HEK293 (cell line): Measurements from ENCODE around the gene TNFRSF9.

Experiments
- CTCF ChIA-PET: fragments of 350-600 bp; formaldehyde crosslinking; extraction: SDS; loops from one replicate; lab custom pipeline; 2021; ENCODE audit warnings: antibody characterized with exemption; lab: Yijun Ruan, JAX
- POLR2A ChIA-PET: fragments of 300-600 bp; formaldehyde crosslinking; extraction: SDS; loops from one replicate; lab custom pipeline; 2020; ENCODE audit warnings: antibody characterized with exemption, inconsistent platforms; lab: Yijun Ruan, JAX
- H3K27ac ChIP-seq: fragments of 200-500 bp; sonication (Bioruptor generic); 2 replicates; pipeline ENCODE4 v1.5.1; 2014; ENCODE audit warnings: low read depth, low read length, control low read depth, inconsistent platforms; ENCODE audit errors: extremely low read depth
- H3K36me3 ChIP-seq, 2 experiments: fragments of 200-500 bp in 1 of 2; sonication (Bioruptor generic) in 1 of 2; 1 replicate in 1 of 2; 2 replicates in 1 of 2; pipeline ENCODE4 v1.5.1; 2014 to 2017; ENCODE audit warnings: inconsistent platforms in 2 of 2, low read length in 2 of 2; ENCODE audit not compliant: control insufficient read depth in 2 of 2, insufficient read depth in 1 of 2
- H3K4me1 ChIP-seq: fragments of 200-500 bp; sonication (Bioruptor generic); 2 replicates; pipeline ENCODE4 v1.5.1; 2014; ENCODE audit warnings: mild to moderate bottlenecking, low read length, inconsistent platforms; ENCODE audit not compliant: control insufficient read depth, insufficient read depth
- H3K4me3 ChIP-seq: 2 replicates; pipeline ENCODE4 v1.5.1; 2011; ENCODE audit warnings: low read depth, mild to moderate bottlenecking, control low read depth, low read length, moderate library complexity
- H3K9me3 ChIP-seq: fragments of 200-500 bp; sonication (Bioruptor generic); 2 replicates; pipeline ENCODE4 v1.5.1; 2014; ENCODE audit warnings: low read depth, low read length, inconsistent platforms; ENCODE audit not compliant: control insufficient read depth, insufficient read depth
- KLF16 ChIP-seq: fragments of 450-650 bp; formaldehyde crosslinking; IDR thresholded peaks from 2 replicates; pipeline ENCODE4 v1.5.1; 2017; ENCODE audit warnings: missing biosample characterization, missing genetic modification characterization
- SCRT2 ChIP-seq: fragments of 450-650 bp; formaldehyde crosslinking; IDR thresholded peaks from 2 replicates; pipeline ENCODE4 v1.5.1; 2016; ENCODE audit warnings: missing biosample characterization, missing genetic modification characterization
- SP3 ChIP-seq: fragments of 450-650 bp; formaldehyde crosslinking; IDR thresholded peaks from 2 replicates; pipeline ENCODE4 v1.5.1; 2016; ENCODE audit warnings: missing biosample characterization, missing genetic modification characterization
- WT1 ChIP-seq: fragments of 450-650 bp; formaldehyde crosslinking; IDR thresholded peaks from 2 replicates; pipeline ENCODE4 v1.5.1; 2016; ENCODE audit warnings: missing biosample characterization, missing genetic modification characterization
- ZNF114 ChIP-seq: fragments of 450-650 bp; formaldehyde crosslinking; IDR thresholded peaks from 2 replicates; pipeline ENCODE4 v1.5.0; 2017; ENCODE audit warnings: missing biosample characterization, missing genetic modification characterization
- ZNF184 ChIP-seq: fragments of 450-650 bp; IDR thresholded peaks from 2 replicates; pipeline ENCODE4 v1.5.1; 2018; ENCODE audit warnings: missing biosample characterization, mild to moderate bottlenecking, missing genetic modification characterization
- ZNF341 ChIP-seq: fragments of 450-650 bp; formaldehyde crosslinking; IDR thresholded peaks from 2 replicates; pipeline ENCODE4; 2016; ENCODE audit warnings: low read depth, missing biosample characterization, missing genetic modification characterization
- ZNF37A ChIP-seq: fragments of 450-650 bp; IDR thresholded peaks from 2 replicates; pipeline ENCODE4 v1.5.1; 2018; ENCODE audit warnings: missing biosample characterization, missing genetic modification characterization
- ZNF391 ChIP-seq: fragments of 450-650 bp; formaldehyde crosslinking; IDR thresholded peaks from 2 replicates; pipeline ENCODE4 v1.5.1; 2016; ENCODE audit warnings: low read depth, missing biosample characterization, missing genetic modification characterization, borderline replicate concordance
- ZNF510 ChIP-seq: fragments of 450-650 bp; formaldehyde crosslinking; IDR thresholded peaks from 2 replicates; pipeline ENCODE4 v1.5.1; 2018; ENCODE audit warnings: mild to moderate bottlenecking, missing genetic modification characterization, missing biosample characterization; ENCODE audit not compliant: insufficient replicate concordance
- ZNF514 ChIP-seq: fragments of 450-650 bp; formaldehyde crosslinking; IDR thresholded peaks from 2 replicates; pipeline ENCODE4 v1.5.1; 2016; ENCODE audit warnings: missing biosample characterization, missing genetic modification characterization
- ZNF585B ChIP-seq: fragments of 450-650 bp; formaldehyde crosslinking; IDR thresholded peaks from 2 replicates; pipeline ENCODE4 v1.5.1; 2016; ENCODE audit warnings: missing biosample characterization, missing genetic modification characterization
- ZNF624 ChIP-seq: fragments of 450-650 bp; formaldehyde crosslinking; IDR thresholded peaks from 2 replicates; pipeline ENCODE4 v1.5.1; 2017; ENCODE audit warnings: missing biosample characterization, missing genetic modification characterization
- ZNF701 ChIP-seq: fragments of 450-650 bp; formaldehyde crosslinking; IDR thresholded peaks from 2 replicates; pipeline ENCODE4 v1.5.1; 2016; ENCODE audit warnings: missing biosample characterization, missing genetic modification characterization
- ZNF792 ChIP-seq: fragments of 450-650 bp; formaldehyde crosslinking; IDR thresholded peaks from 2 replicates; pipeline ENCODE4 v1.5.1; 2016; ENCODE audit warnings: missing biosample characterization, missing genetic modification characterization
- TF ChIP-seq, protein P1 (sequence below): fragments of 450-650 bp; formaldehyde crosslinking; IDR thresholded peaks from 2 replicates; pipeline ENCODE4 v1.5.1; 2016; ENCODE audit warnings: missing biosample characterization, missing genetic modification characterization
- TF ChIP-seq, protein P2 (sequence below): fragments of 450-650 bp; formaldehyde crosslinking; IDR thresholded peaks from 2 replicates; pipeline ENCODE4 v1.5.1; 2017; ENCODE audit warnings: missing biosample characterization, missing genetic modification characterization
- TF ChIP-seq, protein P3 (sequence below): fragments of 450-650 bp; formaldehyde crosslinking; IDR thresholded peaks from 2 replicates; pipeline ENCODE4 v1.5.1; 2016; ENCODE audit warnings: missing biosample characterization, missing genetic modification characterization
- TF ChIP-seq, protein P4 (sequence below): fragments of 450-650 bp; formaldehyde crosslinking; IDR thresholded peaks from 2 replicates; pipeline ENCODE4 v1.5.0; 2017; ENCODE audit warnings: missing biosample characterization, missing genetic modification characterization, borderline replicate concordance
- TF ChIP-seq, protein P5 (sequence below): fragments of 450-650 bp; formaldehyde crosslinking; IDR thresholded peaks from 2 replicates; pipeline ENCODE4 v1.5.1; 2016; ENCODE audit warnings: missing biosample characterization, missing genetic modification characterization

Gene TNFRSF9

DNA sequence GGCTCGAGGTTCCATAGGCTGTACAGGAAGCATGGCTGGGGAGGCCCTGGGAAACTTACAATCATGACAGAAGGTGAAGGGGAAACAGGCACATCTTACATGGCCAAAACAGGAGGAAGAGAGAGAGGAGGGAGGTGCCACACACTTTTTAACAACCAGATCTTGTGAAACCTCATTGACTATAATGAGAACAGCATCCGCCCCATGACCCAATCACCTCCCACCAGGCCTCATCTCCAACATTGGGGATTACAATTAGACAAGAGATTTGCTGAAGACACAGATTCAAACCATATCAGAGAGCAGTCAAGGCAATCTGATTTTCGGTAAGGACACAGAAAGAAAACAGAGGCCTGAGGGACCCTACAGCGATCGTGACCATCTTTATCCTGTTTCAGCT, 41.7 kb downstream of the TNFRSF9 start:
- ChIA-PET CTCF (interaction anchor here (0.8 to 3.3 kb wide), 2 partner anchors 91 to 231 kb away, joined by 4 to 10 read pairs; no protein-coding TSS in a partner anchor), POLR2A (no interaction called here)
- no peak overlapping the region for H3K4me3 ChIP-seq
- H3K27ac ChIP-seq: no peak overlapping the region
- TF ChIP-seq ZNF624 (tag by site-specific recombination) (no peak), ZNF341 (tag by site-specific recombination) (peak; percentile 26; the same call in 1 of the 2 replicates), WT1 (tag by site-specific recombination) (no peak)
- TF ChIP-seq, protein P1, sequence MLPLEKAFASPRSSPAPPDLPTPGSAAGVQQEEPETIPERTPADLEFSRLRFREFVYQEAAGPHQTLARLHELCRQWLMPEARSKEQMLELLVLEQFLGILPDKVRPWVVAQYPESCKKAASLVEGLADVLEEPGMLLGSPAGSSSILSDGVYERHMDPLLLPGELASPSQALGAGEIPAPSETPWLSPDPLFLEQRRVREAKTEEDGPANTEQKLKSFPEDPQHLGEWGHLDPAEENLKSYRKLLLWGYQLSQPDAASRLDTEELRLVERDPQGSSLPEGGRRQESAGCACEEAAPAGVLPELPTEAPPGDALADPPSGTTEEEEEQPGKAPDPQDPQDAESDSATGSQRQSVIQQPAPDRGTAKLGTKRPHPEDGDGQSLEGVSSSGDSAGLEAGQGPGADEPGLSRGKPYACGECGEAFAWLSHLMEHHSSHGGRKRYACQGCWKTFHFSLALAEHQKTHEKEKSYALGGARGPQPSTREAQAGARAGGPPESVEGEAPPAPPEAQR (tag by site-specific recombination): no peak
- no peaks in the 10 kb centered on the region for H3K9me3 ChIP-seq
- no peaks in the 10 kb centered on the region for H3K36me3 ChIP-seq
- H3K4me1 ChIP-seq: no peaks in the 10 kb centered on the region

DNA sequence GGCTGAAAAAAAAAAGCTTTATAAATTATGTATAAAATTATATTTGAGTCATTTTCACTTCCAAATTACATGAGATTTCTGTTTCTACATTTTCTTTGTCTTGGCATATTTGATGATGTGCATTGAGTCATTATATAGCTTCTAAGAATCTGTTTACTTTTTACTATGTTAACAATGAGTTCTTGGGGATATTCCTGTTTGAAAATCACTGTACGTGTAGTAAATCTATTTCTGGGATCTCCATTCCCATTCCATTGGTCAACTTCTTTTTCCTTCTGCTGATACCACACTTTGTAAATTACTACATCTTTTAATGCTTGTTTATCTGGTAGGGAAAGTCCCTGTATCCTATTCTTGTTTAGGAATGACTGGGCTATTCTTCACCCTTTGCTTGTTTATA, 43.6 kb downstream of the TNFRSF9 start:
- CTCF ChIA-PET: interaction anchor here (0.7 to 1.0 kb wide), 2 partner anchors 89 to 230 kb away, joined by 3 to 4 read pairs; no protein-coding TSS in a partner anchor
- Histone ChIP-seq H3K36me3 (no peaks in the 10 kb centered on the region), H3K9me3 (no peaks in the 10 kb centered on the region), H3K4me3 (no peak overlapping the region), H3K27ac (no peak overlapping the region), H3K4me1 (no peaks in the 10 kb centered on the region)
- TF ChIP-seq ZNF184 (tag by site-specific recombination) (no peak), ZNF792 (tag by site-specific recombination) (no peak), ZNF585B (tag by site-specific recombination) (no peak), ZNF37A (tag by site-specific recombination) (no peak)
- POLR2A ChIA-PET: no interaction called here

DNA sequence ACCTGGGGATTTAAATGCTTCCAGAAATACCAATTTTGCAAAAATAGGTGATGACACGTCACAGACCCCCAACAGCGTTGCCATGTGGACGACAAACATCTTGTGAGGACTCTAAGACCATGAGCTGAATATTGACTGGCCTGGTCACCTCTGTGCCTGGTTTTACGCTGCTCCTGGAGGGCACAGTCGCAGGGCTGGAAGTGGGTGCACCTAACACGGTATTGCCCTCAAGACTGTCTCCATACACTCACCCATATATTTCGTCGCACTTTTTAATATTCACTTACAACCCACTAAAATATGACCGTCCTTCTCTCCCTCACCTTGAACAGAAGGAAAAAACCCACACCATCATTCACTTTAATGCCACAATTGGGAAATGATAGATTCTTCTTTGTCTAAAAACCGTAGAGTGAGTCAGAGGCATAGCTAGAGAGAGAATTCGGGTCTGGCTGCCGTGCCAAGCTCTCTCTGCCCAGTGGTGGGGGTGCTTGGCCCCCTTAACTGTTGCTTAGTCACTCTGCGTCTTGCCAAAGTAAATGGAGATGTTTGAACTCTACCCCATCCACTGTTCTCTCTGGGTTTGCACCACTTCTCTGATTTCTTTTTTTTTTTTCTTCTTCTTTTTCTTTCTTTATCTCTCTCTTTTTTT, 47.0 kb downstream of the TNFRSF9 start:
- H3K4me1 ChIP-seq: no peaks in the 10 kb centered on the region
- H3K36me3 ChIP-seq: no peaks in the 10 kb centered on the region
- POLR2A ChIA-PET: no interaction called here
- CTCF ChIA-PET: interaction anchor here (1.3 kb wide), 1 partner anchor 85 kb away, joined by 5 read pairs; no protein-coding TSS in a partner anchor
- no peaks in the 10 kb centered on the region for H3K9me3 ChIP-seq
- H3K27ac ChIP-seq: no peak overlapping the region
- H3K4me3 ChIP-seq: no peak overlapping the region
- TF ChIP-seq KLF16 (tag by site-specific recombination): no peak
- TF ChIP-seq, protein P2, sequence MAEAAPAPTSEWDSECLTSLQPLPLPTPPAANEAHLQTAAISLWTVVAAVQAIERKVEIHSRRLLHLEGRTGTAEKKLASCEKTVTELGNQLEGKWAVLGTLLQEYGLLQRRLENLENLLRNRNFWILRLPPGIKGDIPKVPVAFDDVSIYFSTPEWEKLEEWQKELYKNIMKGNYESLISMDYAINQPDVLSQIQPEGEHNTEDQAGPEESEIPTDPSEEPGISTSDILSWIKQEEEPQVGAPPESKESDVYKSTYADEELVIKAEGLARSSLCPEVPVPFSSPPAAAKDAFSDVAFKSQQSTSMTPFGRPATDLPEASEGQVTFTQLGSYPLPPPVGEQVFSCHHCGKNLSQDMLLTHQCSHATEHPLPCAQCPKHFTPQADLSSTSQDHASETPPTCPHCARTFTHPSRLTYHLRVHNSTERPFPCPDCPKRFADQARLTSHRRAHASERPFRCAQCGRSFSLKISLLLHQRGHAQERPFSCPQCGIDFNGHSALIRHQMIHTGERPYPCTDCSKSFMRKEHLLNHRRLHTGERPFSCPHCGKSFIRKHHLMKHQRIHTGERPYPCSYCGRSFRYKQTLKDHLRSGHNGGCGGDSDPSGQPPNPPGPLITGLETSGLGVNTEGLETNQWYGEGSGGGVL (tag by site-specific recombination): no peak
- TF ChIP-seq ZNF514 (tag by site-specific recombination): no peak
- no peak for TF ChIP-seq ZNF510
- TF ChIP-seq, protein P3, sequence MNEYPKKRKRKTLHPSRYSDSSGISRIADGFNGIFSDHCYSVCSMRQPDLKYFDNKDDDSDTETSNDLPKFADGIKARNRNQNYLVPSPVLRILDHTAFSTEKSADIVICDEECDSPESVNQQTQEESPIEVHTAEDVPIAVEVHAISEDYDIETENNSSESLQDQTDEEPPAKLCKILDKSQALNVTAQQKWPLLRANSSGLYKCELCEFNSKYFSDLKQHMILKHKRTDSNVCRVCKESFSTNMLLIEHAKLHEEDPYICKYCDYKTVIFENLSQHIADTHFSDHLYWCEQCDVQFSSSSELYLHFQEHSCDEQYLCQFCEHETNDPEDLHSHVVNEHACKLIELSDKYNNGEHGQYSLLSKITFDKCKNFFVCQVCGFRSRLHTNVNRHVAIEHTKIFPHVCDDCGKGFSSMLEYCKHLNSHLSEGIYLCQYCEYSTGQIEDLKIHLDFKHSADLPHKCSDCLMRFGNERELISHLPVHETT: no peak
- no peak for TF ChIP-seq ZNF391
- no peak for TF ChIP-seq SP3 (tag by site-specific recombination)
- TF ChIP-seq ZNF701 (tag by site-specific recombination): no peak
- TF ChIP-seq ZNF114 (tag by site-specific recombination): no peak
- no peak for TF ChIP-seq SCRT2 (tag by site-specific recombination)
- TF ChIP-seq, protein P4, sequence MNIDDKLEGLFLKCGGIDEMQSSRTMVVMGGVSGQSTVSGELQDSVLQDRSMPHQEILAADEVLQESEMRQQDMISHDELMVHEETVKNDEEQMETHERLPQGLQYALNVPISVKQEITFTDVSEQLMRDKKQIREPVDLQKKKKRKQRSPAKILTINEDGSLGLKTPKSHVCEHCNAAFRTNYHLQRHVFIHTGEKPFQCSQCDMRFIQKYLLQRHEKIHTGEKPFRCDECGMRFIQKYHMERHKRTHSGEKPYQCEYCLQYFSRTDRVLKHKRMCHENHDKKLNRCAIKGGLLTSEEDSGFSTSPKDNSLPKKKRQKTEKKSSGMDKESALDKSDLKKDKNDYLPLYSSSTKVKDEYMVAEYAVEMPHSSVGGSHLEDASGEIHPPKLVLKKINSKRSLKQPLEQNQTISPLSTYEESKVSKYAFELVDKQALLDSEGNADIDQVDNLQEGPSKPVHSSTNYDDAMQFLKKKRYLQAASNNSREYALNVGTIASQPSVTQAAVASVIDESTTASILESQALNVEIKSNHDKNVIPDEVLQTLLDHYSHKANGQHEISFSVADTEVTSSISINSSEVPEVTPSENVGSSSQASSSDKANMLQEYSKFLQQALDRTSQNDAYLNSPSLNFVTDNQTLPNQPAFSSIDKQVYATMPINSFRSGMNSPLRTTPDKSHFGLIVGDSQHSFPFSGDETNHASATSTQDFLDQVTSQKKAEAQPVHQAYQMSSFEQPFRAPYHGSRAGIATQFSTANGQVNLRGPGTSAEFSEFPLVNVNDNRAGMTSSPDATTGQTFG (tag by site-specific recombination): no peak
- TF ChIP-seq, protein P5, sequence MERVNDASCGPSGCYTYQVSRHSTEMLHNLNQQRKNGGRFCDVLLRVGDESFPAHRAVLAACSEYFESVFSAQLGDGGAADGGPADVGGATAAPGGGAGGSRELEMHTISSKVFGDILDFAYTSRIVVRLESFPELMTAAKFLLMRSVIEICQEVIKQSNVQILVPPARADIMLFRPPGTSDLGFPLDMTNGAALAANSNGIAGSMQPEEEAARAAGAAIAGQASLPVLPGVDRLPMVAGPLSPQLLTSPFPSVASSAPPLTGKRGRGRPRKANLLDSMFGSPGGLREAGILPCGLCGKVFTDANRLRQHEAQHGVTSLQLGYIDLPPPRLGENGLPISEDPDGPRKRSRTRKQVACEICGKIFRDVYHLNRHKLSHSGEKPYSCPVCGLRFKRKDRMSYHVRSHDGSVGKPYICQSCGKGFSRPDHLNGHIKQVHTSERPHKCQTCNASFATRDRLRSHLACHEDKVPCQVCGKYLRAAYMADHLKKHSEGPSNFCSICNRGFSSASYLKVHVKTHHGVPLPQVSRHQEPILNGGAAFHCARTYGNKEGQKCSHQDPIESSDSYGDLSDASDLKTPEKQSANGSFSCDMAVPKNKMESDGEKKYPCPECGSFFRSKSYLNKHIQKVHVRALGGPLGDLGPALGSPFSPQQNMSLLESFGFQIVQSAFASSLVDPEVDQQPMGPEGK (tag by site-specific recombination): no peak
